Adrenal gland (tissue), 12 donors: Measurements from ENCODE around the gene FBXO46. TPM values are rescaled to one million over a fixed set of nuclear protein-coding genes. Genes with fewer than 3 reads are reported as not detected.
"Not testable (repeated sequence)": the region's sequence is repeated elsewhere in the genome, so short reads cannot be mapped to it uniquely, and the experiment has no call there.

ENCODE experiments used
- DNase-seq, 7 donors: peaks; one replicate each; pipeline ENCODE4 v3.0.0-alpha.2; 2019 to 2020
- H3K27ac ChIP-seq, 5 donors: fragments of 200-600 bp; sonication (generic) in 4 of 5; 1 replicate in 3 of 5; 2 replicates in 2 of 5; pipeline versions ENCODE4 v1.5.1 to v1.8.0; 2016 to 2020; ENCODE audit warnings: mild to moderate bottlenecking in 1 of 5
- H3K27me3 ChIP-seq: fragments of 200-600 bp; 2 replicates; pipeline ENCODE4 v1.8.0; 2021
- H3K36me3 ChIP-seq, 2 donors: fragments of 200-600 bp; replicated peaks in 1 of 2; 1 replicate in 1 of 2; 2 replicates in 1 of 2; pipeline versions ENCODE4 v1.5.1 to v1.8.0; 2018 to 2022
- H3K4me1 ChIP-seq, 2 donors: fragments of 200-600 bp; replicated peaks in 1 of 2; 1 replicate in 1 of 2; 2 replicates in 1 of 2; pipeline versions ENCODE4 v1.5.1 to v1.8.0; 2018 to 2021
- H3K4me3 ChIP-seq, 4 donors: fragments of 200-600 bp; sonication (generic) in 3 of 4; one replicate each; pipeline ENCODE4 v1.5.1; 2016 to 2018
- H3K9me3 ChIP-seq, 3 donors: fragments of 200-600 bp; sonication (generic) in 1 of 3; replicated peaks in 1 of 3; 1 replicate in 2 of 3; 2 replicates in 1 of 3; pipeline versions ENCODE4 v1.5.1 to v1.8.0; 2016 to 2021
- CTCF ChIP-seq, 6 experiments: fragments of 450-650 bp in 4 of 6; fragments of 200-600 bp in 2 of 6; sonication (generic) in 1 of 6; IDR thresholded peaks; 1 replicate in 5 of 6; 2 replicates in 1 of 6; pipeline versions ENCODE4 v1.5.1 to v1.8.0; 2016 to 2021; ENCODE audit warnings: antibody characterized with exemption in 6 of 6, mild to moderate bottlenecking in 2 of 6, moderate library complexity in 1 of 6
- POLR2A ChIP-seq, 2 donors: fragments of 450-650 bp; IDR thresholded peaks; one replicate each; pipeline ENCODE4 v1.6.1; 2017; ENCODE audit warnings: antibody characterized with exemption in 2 of 2, mild to moderate bottlenecking in 2 of 2, moderate library complexity in 1 of 2
- WGBS, 4 donors: extraction: QIAGEN DNeasy Blood & Tissue Kit in 2 of 4; methylation state at CpG; one replicate each; pipeline versions ENCODE4 v1.1.5 to v1.1.7; 2013 to 2017; 5-methylcytosine and 5-hydroxymethylcytosine counted together
- intact Hi-C, 2 donors: fragments of 100-400 bp; cut with DNase I; formaldehyde crosslinking; loops; one replicate each; pipeline versions ENCODE4 v1.14.1 to v1.15.0; 2022 to 2023
- polyA plus RNA-seq, 3 donors: library from polyadenylated mRNA; stranded (reverse); fragments of 200-250 nt in 2 of 3; fragments of 350-450 nt in 1 of 3; fragmentation: Illumina TruSeq in 1 of 3; extraction: RNeasy Lipid Tissue Mini Kit (QIAGEN cat#74804) in 1 of 3; gene quantifications; one replicate each; pipeline ENCODE4 v1.2.3, GENCODE V29; 2013 to 2014
- total RNA-seq, 9 donors: library from RNA; depleted of rRNA in 4 of 9; stranded (reverse); fragments of >200 nt in 4 of 9; fragments of 120-200 nt in 1 of 9; fragmentation: NEBNext Ultra II Directional in 1 of 9; extraction: Animal tissue kit (Norgen Biotek cat#: 25700) in 1 of 9; gene quantifications; one replicate each; pipeline versions ENCODE4 v1.1.0 to v1.2.4, GENCODE V29; 2013 to 2023
- donor health status: healthy with polysubstance abuse.
- donor health status: Bipolar disorder and iron deficiency.
- donor health status: DM: yes; HTN: yes; CAD: no.
- donor health status: DM: no; HTN: no; CAD: no.
- donor health status: DM: no; HTN: no; CAD: no.
- donor health status: DM: yes; HTN: yes; CAD: no.

FBXO46 gene
- total and polyA plus RNA-seq, 12 donors, result 3.2 to 25.6 (median 11.2) TPM

GRCh38 chr19:45739498-45740439, 9.1 kb upstream of the FBXO46 start:
- Histone ChIP-seq H3K36me3 (no peaks in the 10 kb centered on the region), H3K27me3 (no peaks in the 10 kb centered on the region), H3K27ac (no peak overlapping the region), H3K9me3 (no peaks in the 10 kb centered on the region), H3K4me1 (no peaks in the 10 kb centered on the region), H3K4me3 (no peak overlapping the region)
- 72 to 81% (median 75%) methylated on average over 10 of the region's 10 CpGs for WGBS, 4 donors
- TF ChIP-seq POLR2A (IDR thresholded peaks at IDR 0.05) (no peak), CTCF (IDR thresholded peaks at IDR 0.05) (no peak)
- intact Hi-C loops, result no loop called here
- no peak for DNase-seq

GRCh38 chr19:45733160-45733810, 2.6 kb upstream of the FBXO46 start, which contains the start of gene MEIOSIN:
MEIOSIN (plus strand) TSS chr19:45733439; CDS start chr19:45735377, 1,938 bp downstream.
- no peaks in the 10 kb centered on the region for H3K9me3 ChIP-seq
- no peaks in the 10 kb centered on the region for H3K36me3 ChIP-seq
- H3K4me1 ChIP-seq, result peaks cover 0 to 13% of the 10 kb centered on the region in 2 donors
- no peak for DNase-seq
- H3K4me3 ChIP-seq, result no peak within 1 kb of the TSS
- H3K27ac ChIP-seq, result no peak within 1 kb of the TSS
- no peak for TF ChIP-seq POLR2A (IDR thresholded peaks at IDR 0.05)
- no peak for TF ChIP-seq CTCF (IDR thresholded peaks at IDR 0.05)
- intact Hi-C loops, result no loop called here
- 86 to 94% (median 91%) methylated on average over 12 to 59 of the region's 59 CpGs for WGBS, 4 donors
- no peaks in the 10 kb centered on the region for H3K27me3 ChIP-seq

GRCh38 chr19:45729800-45730290, 851 bp downstream of the FBXO46 start:
- WGBS, 4 donors, result 9 to 24% (median 12%) methylated on average over 9 to 10 of the region's 10 CpGs
- H3K9me3 ChIP-seq, result no peaks in the 10 kb centered on the region
- intact Hi-C loops, result no loop called here
- H3K4me1 ChIP-seq, result peaks cover 4 to 22% of the 10 kb centered on the region in 2 donors
- H3K36me3 ChIP-seq, result no peaks in the 10 kb centered on the region
- peak overlapping the region in 1 of 5 donors; percentile 69 for H3K27ac ChIP-seq
- H3K4me3 ChIP-seq, result peak overlapping the region in 3 of 4 donors; percentile 58 to 92 (median 76)
- TF ChIP-seq POLR2A (IDR thresholded peaks at IDR 0.05) (no peak), CTCF (IDR thresholded peaks at IDR 0.05) (no peak)
- no peaks in the 10 kb centered on the region for H3K27me3 ChIP-seq
- DNase-seq, result no peak

- 94 to 97% (median 95%) methylated on average over 18 of the region's 18 CpGs for WGBS, 4 donors
- DNase-seq, H3K36me3 ChIP-seq, H3K27me3 ChIP-seq, H3K27ac ChIP-seq, H3K9me3 ChIP-seq, intact Hi-C loops, H3K4me3 ChIP-seq: not testable (repeated sequence)
- peaks cover 4 to 22% of the 10 kb centered on the region in 2 donors for H3K4me1 ChIP-seq
Measured at GRCh38 chr19:45728683-45729082, 2.0 kb downstream of the FBXO46 start.

GRCh38 chr19:45720065-45720464, 10.6 kb downstream of the FBXO46 start:
- H3K4me1 ChIP-seq, result peaks cover 15 to 16% of the 10 kb centered on the region in 2 donors
- H3K27me3 ChIP-seq, H3K9me3 ChIP-seq, DNase-seq, H3K36me3 ChIP-seq, H3K4me3 ChIP-seq, intact Hi-C loops, H3K27ac ChIP-seq: not testable (repeated sequence)
- WGBS, 4 donors, result 92 to 98% (median 97%) methylated on average over 11 of the region's 11 CpGs
